SK-N-SH treated with all-trans-retinoic acid at 6 μM for 48 hours (cell line): ENCODE data around the gene GNAI1.

Experiments used
- CREB5 ChIP-seq: fragments of 250-450 bp; sonication (Bioruptor Pico); IDR thresholded peaks from 2 replicates; pipeline ENCODE4 v1.5.1; 2020; ENCODE audit warnings: low read depth, mild to moderate bottlenecking, moderate library complexity
- GLIS3 ChIP-seq: fragments of 250-450 bp; sonication (Bioruptor Pico); IDR thresholded peaks from 2 replicates; pipeline ENCODE4 v1.5.0; 2020; ENCODE audit warnings: mild to moderate bottlenecking, moderate library complexity
- ISL1 ChIP-seq: fragments of 250-450 bp; sonication (Bioruptor Pico); IDR thresholded peaks from 2 replicates; pipeline ENCODE4 v2.1.2; 2022; ENCODE audit warnings: mild to moderate bottlenecking, moderate library complexity
- SNAI2 ChIP-seq: fragments of 250-450 bp; sonication (Bioruptor Pico); IDR thresholded peaks from 2 replicates; pipeline ENCODE4 v1.5.0; 2020; ENCODE audit warnings: mild to moderate bottlenecking, moderate library complexity
- TSHZ2 ChIP-seq: fragments of 250-450 bp; sonication (Bioruptor Pico); IDR thresholded peaks from 2 replicates; pipeline ENCODE4 v1.5.0; 2020; ENCODE audit warnings: mild to moderate bottlenecking, moderate library complexity
- ZNF565 ChIP-seq: fragments of 450-650 bp; formaldehyde crosslinking; conservative IDR thresholded peaks from 2 replicates; pipeline ENCODE4 v1.5.0; 2020; ENCODE audit warnings: low read depth, mild to moderate bottlenecking, moderate library complexity

GRCh38 chr7:80263333-80263732 lies 128.7 kb downstream of the GNAI1 start:
- TF ChIP-seq TSHZ2 (CRISPR knock-in tag) = no peak
- TF ChIP-seq GLIS3 (CRISPR knock-in tag) = no peak
- no peak for TF ChIP-seq CREB5
- TF ChIP-seq ISL1 (CRISPR knock-in tag) = no peak
- TF ChIP-seq ZNF565 (CRISPR knock-in tag) = no peak
- no peak for TF ChIP-seq SNAI2
